ENCODE measurements around the gene ZNF445. TPM values are rescaled to one million over a fixed set of nuclear protein-coding genes. Genes with fewer than 3 reads are reported as not detected.
"Not testable (repeated sequence)": the region's sequence is repeated elsewhere in the genome, so short reads cannot be mapped to it uniquely, and the experiment has no call there.

ZNF445 gene
- total and polyA plus RNA-seq, 8 donors = 1.6 to 17.1 (median 4.8) TPM

- WGBS, 5 donors = 74 to 100% (median 87%) methylated on average over 1 to 4 of the region's 4 CpGs
- TF ChIP-seq EP300 (IDR thresholded peaks at IDR 0.05) (no peak), POLR2AphosphoS5 (IDR thresholded peaks at IDR 0.05) (no peak), POLR2A (IDR thresholded peaks at IDR 0.05) (no peak), CTCF (IDR thresholded peaks at IDR 0.05) (no peak)
- Histone ChIP-seq H3K4me1 (no peaks in the 10 kb centered on the region), H3K36me3 (peaks cover 0 to 20% (median 10%) of the 10 kb centered on the region in 4 donors), H3K4me3 (no peak overlapping the region), H3K27me3 (no peaks in the 10 kb centered on the region), H3K27ac (no peak overlapping the region), H3K9me3 (no peaks in the 10 kb centered on the region)
- intact Hi-C loops (cut with DNase I; ENCODE audit: low total_unique reads) = no loop called here
- no peak for DNase-seq
These were observed 67.6 kb downstream of the ZNF445 start for GRCh38 chr3:44409640-44410410.

- 95 to 100% (median 100%) methylated on average over 3 of the region's 3 CpGs for WGBS, 5 donors
- no peak for TF ChIP-seq CTCF (IDR thresholded peaks at IDR 0.05)
- TF ChIP-seq EP300 (IDR thresholded peaks at IDR 0.05) = no peak
- H3K27ac ChIP-seq = no peak overlapping the region
- no peaks in the 10 kb centered on the region for H3K9me3 ChIP-seq
- H3K27me3 ChIP-seq = no peaks in the 10 kb centered on the region
- intact Hi-C loops (cut with DNase I; ENCODE audit: low total_unique reads) = no loop called here
- DNase-seq = no peak
- no peak overlapping the region for H3K4me3 ChIP-seq
- H3K4me1 ChIP-seq = no peaks in the 10 kb centered on the region
- H3K36me3 ChIP-seq = peaks cover 0 to 50% (median 45%) of the 10 kb centered on the region in 4 donors
These were observed 74.9 kb downstream of the ZNF445 start for GRCh38 chr3:44402548-44402947.

- Histone ChIP-seq H3K9me3 (no peaks in the 10 kb centered on the region), H3K4me1 (no peaks in the 10 kb centered on the region), H3K4me3 (no peak overlapping the region), H3K36me3 (peaks cover 0 to 64% (median 58%) of the 10 kb centered on the region in 4 donors), H3K27me3 (no peaks in the 10 kb centered on the region), H3K27ac (no peak overlapping the region)
- intact Hi-C loops (cut with DNase I; ENCODE audit: low total_unique reads) = no loop called here
- WGBS, 5 donors = 41 to 60% (median 50%) methylated on average over 2 of the region's 2 CpGs
- no peak for TF ChIP-seq CTCF (IDR thresholded peaks at IDR 0.05)
- TF ChIP-seq POLR2A (IDR thresholded peaks at IDR 0.05) = no peak
- no peak for TF ChIP-seq POLR2AphosphoS5 (IDR thresholded peaks at IDR 0.05)
- TF ChIP-seq EP300 (IDR thresholded peaks at IDR 0.05) = no peak
- DNase-seq = peak in 1 of 2 donors; percentile 14
These were observed 76.7 kb downstream of the ZNF445 start for GRCh38 chr3:44400771-44401170.

- H3K27me3 ChIP-seq = no peaks in the 10 kb centered on the region
- no peaks in the 10 kb centered on the region for H3K4me1 ChIP-seq
- no peaks in the 10 kb centered on the region for H3K9me3 ChIP-seq
- H3K4me3 ChIP-seq = no peak overlapping the region
- no peak for DNase-seq
- intact Hi-C loops (cut with DNase I; ENCODE audit: low total_unique reads) = no loop called here
- WGBS, 5 donors = 70 to 78% (median 76%) methylated on average over 4 of the region's 4 CpGs
- H3K27ac ChIP-seq = no peak overlapping the region
- TF ChIP-seq POLR2AphosphoS5 (IDR thresholded peaks at IDR 0.05) (no peak), CTCF (IDR thresholded peaks at IDR 0.05) (no peak), POLR2A (IDR thresholded peaks at IDR 0.05) (no peak), EP300 (IDR thresholded peaks at IDR 0.05) (no peak)
- H3K36me3 ChIP-seq = peaks cover 0 to 59% (median 56%) of the 10 kb centered on the region in 4 donors
These were observed 78.6 kb downstream of the ZNF445 start for GRCh38 chr3:44398853-44399252.

- DNase-seq; H3K4me1 ChIP-seq; intact Hi-C loops (cut with DNase I; ENCODE audit: low total_unique reads); H3K27ac ChIP-seq; H3K27me3 ChIP-seq; H3K9me3 ChIP-seq; H3K4me3 ChIP-seq: not testable (repeated sequence)
- H3K36me3 ChIP-seq = peaks cover 0 to 57% (median 54%) of the 10 kb centered on the region in 4 donors
- 92 to 95% (median 94%) methylated on average over 8 of the region's 8 CpGs for WGBS, 5 donors
These were observed 79.2 kb downstream of the ZNF445 start for GRCh38 chr3:44398271-44398670.
